CD14-positive monocyte (primary cell): ENCODE measurements around the gene STXBP2. TPM values are rescaled to one million over a fixed set of nuclear protein-coding genes. Genes with fewer than 3 reads are reported as not detected.

Experiments
- DNase-seq, 3 donors: peaks; one replicate each; pipeline ENCODE4 v3.0.0-alpha.2; 2011 to 2022
- H2AFZ ChIP-seq: 2 replicates; pipeline ENCODE4 v1.6.0; 2012; ENCODE audit warnings: mild to moderate bottlenecking, low read depth, low read length, inconsistent platforms; ENCODE audit not compliant: insufficient read depth, poor library complexity, severe bottlenecking
- H3K27ac ChIP-seq, 2 donors: 1 replicate in 1 of 2; 2 replicates in 1 of 2; pipeline ENCODE4 v1.5.1; 2012 to 2013; ENCODE audit warnings: low read length in 2 of 2, control low read depth in 1 of 2, inconsistent platforms in 1 of 2, low read depth in 1 of 2, mild to moderate bottlenecking in 1 of 2
- H3K27me3 ChIP-seq, 2 donors: one replicate each; pipeline versions ENCODE4 v1.6.0 to v1.6.1; 2011 to 2013; ENCODE audit warnings: low read length in 2 of 2; ENCODE audit not compliant: control insufficient read depth in 2 of 2, insufficient read depth in 2 of 2
- H3K36me3 ChIP-seq, 2 donors: replicated peaks in 1 of 2; 1 replicate in 1 of 2; 2 replicates in 1 of 2; pipeline versions ENCODE4 v1.5.1 to v1.6.1; 2012 to 2013; ENCODE audit warnings: low read length in 2 of 2, control low read depth in 1 of 2, inconsistent platforms in 1 of 2, mild to moderate bottlenecking in 1 of 2; ENCODE audit not compliant: insufficient read depth in 2 of 2, control insufficient read depth in 1 of 2
- H3K4me1 ChIP-seq, 2 donors: 1 replicate in 1 of 2; 2 replicates in 1 of 2; pipeline versions ENCODE4 v1.5.1 to v1.6.1; 2012 to 2013; ENCODE audit warnings: low read length in 2 of 2, control low read depth in 1 of 2, inconsistent platforms in 1 of 2, mild to moderate bottlenecking in 1 of 2, moderate library complexity in 1 of 2; ENCODE audit not compliant: insufficient read depth in 2 of 2, control insufficient read depth in 1 of 2
- H3K4me2 ChIP-seq: replicated peaks from 2 replicates; pipeline ENCODE3; 2012; ENCODE audit warnings: low read length, moderate library complexity, mild to moderate bottlenecking; ENCODE audit not compliant: poor library complexity, severe bottlenecking; ENCODE audit errors: extremely low read depth
- H3K4me3 ChIP-seq, 3 experiments: fragments of 200-600 bp in 1 of 3; sonication (generic) in 1 of 3; replicated peaks in 1 of 3; 1 replicate in 2 of 3; 2 replicates in 1 of 3; pipeline ENCODE4 v1.5.1; 2011 to 2013; ENCODE audit warnings: low read length in 3 of 3, mild to moderate bottlenecking in 3 of 3, control low read depth in 2 of 3, low read depth in 2 of 3, inconsistent platforms in 1 of 3, moderate library complexity in 1 of 3
- H3K79me2 ChIP-seq: 2 replicates; pipeline ENCODE4 v1.6.0; 2012; ENCODE audit warnings: mild to moderate bottlenecking, control low read depth, inconsistent platforms, low read length, moderate library complexity; ENCODE audit not compliant: insufficient read depth
- H3K9ac ChIP-seq: 2 replicates; pipeline ENCODE4 v1.6.0; 2017; ENCODE audit warnings: low read length, mild to moderate bottlenecking; ENCODE audit not compliant: insufficient read depth, poor library complexity, severe bottlenecking
- H3K9me3 ChIP-seq, 2 donors: replicated peaks in 1 of 2; 1 replicate in 1 of 2; 2 replicates in 1 of 2; pipeline versions ENCODE4 v1.5.1 to v1.6.1; 2012 to 2013; ENCODE audit warnings: low read length in 2 of 2, control low read depth in 1 of 2; ENCODE audit not compliant: control insufficient read depth in 1 of 2, insufficient read depth in 1 of 2
- H4K20me1 ChIP-seq: 2 replicates; pipeline ENCODE4 v1.6.0; 2012; ENCODE audit warnings: mild to moderate bottlenecking, low read length, control low read depth, moderate library complexity; ENCODE audit not compliant: insufficient read depth
- H3K27ac Mint-ChIP-seq, 7 donors: one replicate each; pipeline ENCODE4 v1.8.0; 2020; ENCODE audit warnings: mild to moderate bottlenecking in 7 of 7, mixed read lengths in 7 of 7, moderate library complexity in 6 of 7, inconsistent platforms in 2 of 7
- H3K27me3 Mint-ChIP-seq, 3 donors: one replicate each; pipeline ENCODE4 v1.8.0; 2021 to 2022; ENCODE audit warnings: low read depth in 3 of 3, mild to moderate bottlenecking in 3 of 3, mixed read lengths in 3 of 3, moderate library complexity in 3 of 3, inconsistent platforms in 1 of 3
- H3K36me3 Mint-ChIP-seq, 2 donors: one replicate each; pipeline ENCODE4 v1.8.0; 2020; ENCODE audit warnings: mixed read lengths in 2 of 2, inconsistent platforms in 1 of 2, mild to moderate bottlenecking in 1 of 2
- H3K4me1 Mint-ChIP-seq: one replicate; pipeline ENCODE4 v1.8.0; 2020; ENCODE audit warnings: mild to moderate bottlenecking, mixed read lengths
- H3K4me3 Mint-ChIP-seq, 2 donors: one replicate each; pipeline ENCODE4 v1.8.0; 2020; ENCODE audit warnings: mild to moderate bottlenecking in 2 of 2, mixed read lengths in 2 of 2, moderate library complexity in 1 of 2
- H3K9me3 Mint-ChIP-seq, 7 donors: one replicate each; pipeline ENCODE4 v1.8.0; 2020 to 2022; ENCODE audit warnings: mixed read lengths in 7 of 7, mild to moderate bottlenecking in 6 of 7, moderate library complexity in 6 of 7, inconsistent platforms in 2 of 7
- CTCF ChIP-seq: fragments of 200-600 bp; IDR thresholded peaks from one replicate; pipeline ENCODE4 v1.8.0; 2022; ENCODE audit warnings: antibody characterized with exemption, mild to moderate bottlenecking
- WGBS: methylation state at CpG from one replicate; pipeline ENCODE4 v1.1.5; 2013; ENCODE audit warnings: missing lambda C conversion rate; ENCODE audit not compliant: insufficient coverage; 5-methylcytosine and 5-hydroxymethylcytosine counted together
- intact Hi-C, 2 donors: fragments of 100-400 bp; cut with micrococcal nuclease; formaldehyde crosslinking; loops; one replicate each; pipeline versions ENCODE4 v1.15.0 to v1.15.1; 2023
- polyA plus RNA-seq, 3 donors: library from polyadenylated mRNA; depleted of rRNA in 1 of 3; unstranded in 2 of 3; stranded (reverse) in 1 of 3; fragments of 300-500 nt in 2 of 3; fragments of >200 nt in 1 of 3; fragmentation: Illumina TruSeq in 2 of 3; gene quantifications; 1 replicate in 2 of 3; 2 replicates in 1 of 3; pipeline ENCODE4 v1.2.3, GENCODE V29; 2012 to 2021

STXBP2 gene
- polyA plus RNA-seq, 3 donors, result 249 to 846 (median 327) TPM

GRCh38 chr19:7635670-7636069 is 1.2 kb upstream of the STXBP2 start:
- H3K27me3 Mint-ChIP-seq, result peaks cover 0 to 3% (median 2%) of the 10 kb centered on the region in 3 donors
- no peak overlapping the region for H3K4me3 ChIP-seq
- peak overlapping the region in 1 of 7 donors; percentile 3 for H3K27ac Mint-ChIP-seq
- WGBS, result 80% methylated on average over 3 of the region's 6 CpGs
- no peaks in the 10 kb centered on the region for H3K9me3 ChIP-seq
- no peaks in the 10 kb centered on the region for H3K9me3 Mint-ChIP-seq
- H3K4me3 Mint-ChIP-seq, result peak overlapping the region in 1 of 2 donors; percentile 27
- no peak overlapping the region for H3K27ac ChIP-seq
- no peak overlapping the region for H3K4me2 ChIP-seq
- TF ChIP-seq CTCF, result no peak
- H3K79me2 ChIP-seq, result peaks cover 58% of the 10 kb centered on the region
- H3K36me3 ChIP-seq, result peaks cover 30 to 39% of the 10 kb centered on the region in 2 donors
- H4K20me1 ChIP-seq, result peaks cover 30% of the 10 kb centered on the region
- H3K27me3 ChIP-seq, result no peaks in the 10 kb centered on the region
- DNase-seq, result no peak
- peaks cover 35 to 42% of the 10 kb centered on the region in 2 donors for H3K36me3 Mint-ChIP-seq
- no peak overlapping the region for H2AFZ ChIP-seq
- intact Hi-C loops, result loop anchor here (5.0 to 10.0 kb wide), 3 partner anchors 42 to 269 kb away; partner anchors contain the start of genes MAP2K7 (in 1 of the 2), MCEMP1 (in 1 of the 2) and TRAPPC5 (in 1 of the 2)
- H3K9ac ChIP-seq, result no peak overlapping the region
- peaks cover 34 to 44% of the 10 kb centered on the region in 2 donors for H3K4me1 ChIP-seq
- peaks cover 47% of the 10 kb centered on the region for H3K4me1 Mint-ChIP-seq

DNA sequence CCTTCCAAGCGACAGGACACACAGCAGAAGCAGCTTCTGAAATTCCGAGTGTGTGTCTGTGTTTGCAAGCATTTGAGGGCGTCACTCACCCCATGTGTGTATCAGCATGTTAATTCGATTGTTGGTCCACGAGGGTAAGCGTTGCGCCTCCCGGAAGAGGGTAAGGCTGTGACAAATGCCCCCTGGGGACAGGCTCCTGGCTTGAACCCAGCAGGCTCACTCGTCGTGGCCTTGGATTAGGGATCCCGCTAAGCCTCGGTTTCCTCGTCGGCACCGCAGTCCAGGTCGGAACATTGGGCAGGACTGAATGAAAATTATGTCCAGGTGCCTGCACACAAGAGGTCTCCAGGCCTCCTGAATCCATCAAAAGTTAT is 606 bp upstream of the STXBP2 start:
- Histone ChIP-seq H3K79me2 (peaks cover 60% of the 10 kb centered on the region), H3K36me3 (peaks cover 37 to 45% of the 10 kb centered on the region in 2 donors), H4K20me1 (peaks cover 37% of the 10 kb centered on the region), H3K4me2 (peak overlapping the region; percentile 88), H3K9ac (peak overlapping the region; percentile 99), H3K4me1 (peaks cover 33 to 41% of the 10 kb centered on the region in 2 donors), H2AFZ (peak overlapping the region; percentile 75), H3K4me3 (peak overlapping the region; percentile 56 to 99 (median 90)), H3K27me3 (no peaks in the 10 kb centered on the region), H3K27ac (peak overlapping the region; percentile 96 to 100), H3K9me3 (no peaks in the 10 kb centered on the region)
- H3K27ac Mint-ChIP-seq, result peak overlapping the region; percentile 94 to 98 (median 95)
- H3K9me3 Mint-ChIP-seq, result no peaks in the 10 kb centered on the region
- DNase-seq, result no peak
- no peak for TF ChIP-seq CTCF
- H3K4me3 Mint-ChIP-seq, result peak overlapping the region; percentile 89 to 92
- H3K27me3 Mint-ChIP-seq, result peaks cover 0 to 3% (median 2%) of the 10 kb centered on the region in 3 donors
- H3K4me1 Mint-ChIP-seq, result peaks cover 46% of the 10 kb centered on the region
- intact Hi-C loops, result loop anchor here (5.0 to 10.0 kb wide), 3 partner anchors 41 to 268 kb away; partner anchors contain the start of genes MAP2K7 (in 1 of the 2), MCEMP1 (in 1 of the 2) and TRAPPC5 (in 1 of the 2)
- 72% methylated on average over 16 of the region's 16 CpGs for WGBS
- peaks cover 39 to 48% of the 10 kb centered on the region in 2 donors for H3K36me3 Mint-ChIP-seq
